ENCODE results near the gene LGALS4.
"Not testable (repeated sequence)": the region's sequence is repeated elsewhere in the genome, so short reads cannot be mapped to it uniquely, and the experiment has no call there.

LGALS4 gene, protein sequence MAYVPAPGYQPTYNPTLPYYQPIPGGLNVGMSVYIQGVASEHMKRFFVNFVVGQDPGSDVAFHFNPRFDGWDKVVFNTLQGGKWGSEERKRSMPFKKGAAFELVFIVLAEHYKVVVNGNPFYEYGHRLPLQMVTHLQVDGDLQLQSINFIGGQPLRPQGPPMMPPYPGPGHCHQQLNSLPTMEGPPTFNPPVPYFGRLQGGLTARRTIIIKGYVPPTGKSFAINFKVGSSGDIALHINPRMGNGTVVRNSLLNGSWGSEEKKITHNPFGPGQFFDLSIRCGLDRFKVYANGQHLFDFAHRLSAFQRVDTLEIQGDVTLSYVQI

DNA sequence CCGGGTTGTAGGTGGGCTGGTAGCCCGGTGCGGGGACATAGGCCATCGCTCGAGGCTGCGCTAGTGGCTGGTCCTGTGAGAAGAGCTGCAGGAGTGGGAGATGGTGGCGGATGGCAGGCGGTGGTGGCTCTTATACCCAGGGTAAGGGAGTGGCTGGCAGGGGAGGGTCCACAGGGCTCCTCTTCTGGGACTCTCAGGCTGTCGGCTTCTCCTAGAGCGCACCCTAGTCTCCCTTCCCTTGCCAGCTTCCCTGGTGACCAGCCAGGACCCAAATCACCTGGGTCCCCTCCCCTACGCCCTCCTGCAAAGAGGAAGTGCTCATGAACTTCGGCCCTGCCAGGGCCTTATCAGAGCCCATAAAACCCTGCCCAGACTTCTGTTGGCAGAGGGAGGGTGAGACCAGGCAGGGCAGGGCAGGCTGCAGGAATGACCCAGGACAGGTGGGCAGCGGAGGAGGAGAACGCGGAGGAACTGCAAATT lies at the start of gene LGALS4:
Gene LGALS4 (minus strand): TSS at position 105 of the 480 bp plus-strand sequence. CDS start 59 bp downstream, at position 46.
- H3K27ac ChIP-seq (ENCODE audit: low read depth, low read length) = no peak within 1 kb of the TSS
- H3K36me3 ChIP-seq (ENCODE audit: control insufficient read depth, insufficient read depth, low read length) = peaks cover 28% of the 10 kb centered on the region
- peak within 1 kb of the TSS; percentile 2 for H3K9ac ChIP-seq (ENCODE audit: low read length)
- H3K27me3 ChIP-seq (ENCODE audit: control insufficient read depth, insufficient read depth, low read length) = no peaks in the 10 kb centered on the region
- H3K4me3 ChIP-seq (ENCODE audit: low read length) = peak within 1 kb of the TSS; percentile 69
- H3K4me1 ChIP-seq (ENCODE audit: control insufficient read depth, insufficient read depth, low read length) = no peaks in the 10 kb centered on the region

DNA sequence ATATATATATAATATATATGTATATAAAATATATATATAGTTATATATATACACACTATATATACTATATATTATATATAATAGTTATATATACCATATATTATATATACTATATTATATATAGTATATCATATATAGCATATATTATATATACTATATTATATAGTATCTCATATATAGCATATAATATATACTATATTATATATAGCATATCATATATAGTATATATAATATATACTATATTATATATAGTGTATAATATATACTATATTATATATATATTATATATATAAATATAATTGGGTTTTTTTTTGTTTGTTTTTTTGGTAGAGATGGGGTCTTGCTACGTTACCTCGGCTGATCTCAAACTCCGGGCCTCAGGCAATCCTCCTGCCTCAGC lies 48.6 kb upstream of the LGALS4 start:
- H3K4me1 ChIP-seq (ENCODE audit: control insufficient read depth, insufficient read depth, low read length) = no peaks in the 10 kb centered on the region
- no peak overlapping the region for H3K27ac ChIP-seq (ENCODE audit: low read depth, low read length)
- no peak overlapping the region for H3K4me3 ChIP-seq (ENCODE audit: low read length)
- no peaks in the 10 kb centered on the region for H3K27me3 ChIP-seq (ENCODE audit: control insufficient read depth, insufficient read depth, low read length)
- no peaks in the 10 kb centered on the region for H3K36me3 ChIP-seq (ENCODE audit: control insufficient read depth, insufficient read depth, low read length)
- no peak overlapping the region for H3K9ac ChIP-seq (ENCODE audit: low read length)

DNA sequence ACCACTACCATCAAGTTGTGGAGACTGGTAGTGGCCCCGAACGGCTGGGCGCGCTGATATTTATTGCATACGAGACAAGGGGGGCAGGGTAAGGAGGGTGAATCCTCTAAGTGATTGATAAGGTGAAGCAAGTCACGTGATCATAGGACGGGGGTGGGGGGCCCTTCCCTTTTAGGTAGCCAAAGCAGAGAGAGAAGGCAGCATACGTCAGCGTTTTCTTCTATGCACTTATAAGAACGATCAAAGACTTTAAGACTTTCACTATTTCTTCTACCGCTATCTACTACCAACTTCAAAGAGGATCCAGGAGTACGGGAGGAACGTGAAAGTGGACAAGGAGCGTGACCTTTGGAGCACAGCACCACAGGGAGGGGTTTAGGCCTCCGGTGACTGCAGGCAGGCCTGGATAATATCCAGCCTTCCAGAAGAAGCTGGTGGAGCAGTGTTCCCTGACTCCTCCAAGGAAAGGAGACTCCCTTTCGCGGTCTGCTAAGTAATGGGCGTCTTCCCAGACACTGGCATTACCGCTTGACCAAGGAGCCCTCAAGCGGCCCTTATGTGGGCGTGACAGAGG lies 47.0 kb upstream of the LGALS4 start:
- not testable (repeated sequence) for H3K27me3 ChIP-seq (ENCODE audit: control insufficient read depth, insufficient read depth, low read length); H3K9ac ChIP-seq (ENCODE audit: low read length); H3K36me3 ChIP-seq (ENCODE audit: control insufficient read depth, insufficient read depth, low read length); H3K4me3 ChIP-seq (ENCODE audit: low read length); H3K4me1 ChIP-seq (ENCODE audit: control insufficient read depth, insufficient read depth, low read length); H3K27ac ChIP-seq (ENCODE audit: low read depth, low read length)

DNA sequence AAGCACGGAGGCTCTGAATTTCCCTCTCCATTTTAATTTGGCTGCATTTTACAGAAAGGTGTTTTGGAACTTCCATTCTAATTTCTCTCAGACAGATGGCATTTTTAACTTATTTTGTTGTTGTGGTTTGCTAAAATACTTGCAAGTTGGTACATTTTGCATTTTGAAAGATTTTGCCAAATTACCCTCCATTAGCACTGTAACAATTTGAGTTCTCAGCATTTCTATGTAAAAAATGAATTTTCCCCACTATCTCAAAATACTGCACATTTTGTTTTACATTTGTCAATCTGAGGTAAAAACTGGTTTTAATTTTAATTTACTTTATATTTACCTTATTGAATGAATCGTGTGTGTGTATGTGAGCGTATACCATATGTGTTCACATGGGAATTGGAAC lies 44.1 kb upstream of the LGALS4 start:
- Histone ChIP-seq H3K27me3 (ENCODE audit: control insufficient read depth, insufficient read depth, low read length) (no peaks in the 10 kb centered on the region), H3K9ac (ENCODE audit: low read length) (no peak overlapping the region), H3K36me3 (ENCODE audit: control insufficient read depth, insufficient read depth, low read length) (no peaks in the 10 kb centered on the region), H3K27ac (ENCODE audit: low read depth, low read length) (no peak overlapping the region), H3K4me3 (ENCODE audit: low read length) (no peak overlapping the region), H3K4me1 (ENCODE audit: control insufficient read depth, insufficient read depth, low read length) (no peaks in the 10 kb centered on the region)

DNA sequence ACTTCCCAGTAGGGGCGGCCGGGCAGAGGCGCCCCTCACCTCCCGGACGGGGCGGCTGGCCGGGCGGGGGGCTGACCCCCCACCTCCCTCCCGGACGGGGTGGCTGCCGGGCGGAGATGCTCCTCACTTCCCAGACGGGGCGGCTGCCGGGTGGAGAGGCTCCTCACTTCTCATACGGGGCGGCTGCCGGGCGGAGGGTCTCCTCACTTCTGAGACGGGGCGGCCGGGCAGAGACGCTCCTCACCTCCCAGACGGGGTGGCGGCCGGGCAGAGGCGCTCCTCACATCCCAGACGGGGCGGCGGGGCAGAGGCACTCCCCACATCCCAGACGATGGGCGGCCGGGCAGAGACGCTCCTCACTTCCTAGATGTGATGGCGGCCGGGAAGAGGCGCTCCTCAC lies 43.0 kb upstream of the LGALS4 start:
- H3K36me3 ChIP-seq (ENCODE audit: control insufficient read depth, insufficient read depth, low read length); H3K27ac ChIP-seq (ENCODE audit: low read depth, low read length); H3K9ac ChIP-seq (ENCODE audit: low read length); H3K4me1 ChIP-seq (ENCODE audit: control insufficient read depth, insufficient read depth, low read length); H3K4me3 ChIP-seq (ENCODE audit: low read length); H3K27me3 ChIP-seq (ENCODE audit: control insufficient read depth, insufficient read depth, low read length): not testable (repeated sequence)

DNA sequence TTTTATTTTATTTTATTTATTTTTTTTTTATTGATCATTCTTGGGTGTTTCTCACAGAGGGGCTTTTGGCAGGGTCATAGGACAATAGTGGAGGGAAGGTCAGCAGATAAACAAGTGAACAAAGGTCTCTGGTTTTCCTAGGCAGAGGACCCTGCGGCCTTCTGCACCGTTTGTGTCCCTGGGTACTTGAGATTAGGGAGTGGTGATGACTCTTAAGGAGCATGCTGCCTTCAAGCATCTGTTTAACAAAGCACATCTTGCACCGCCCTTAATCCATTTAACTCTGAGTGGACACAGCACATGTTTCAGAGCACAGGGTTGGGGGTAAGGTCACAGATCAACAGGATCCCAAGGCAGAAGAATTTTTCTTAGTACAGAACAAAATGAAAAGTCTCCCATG lies 42.2 kb upstream of the LGALS4 start:
- not testable (repeated sequence) for H3K9ac ChIP-seq (ENCODE audit: low read length); H3K27ac ChIP-seq (ENCODE audit: low read depth, low read length); H3K36me3 ChIP-seq (ENCODE audit: control insufficient read depth, insufficient read depth, low read length); H3K4me3 ChIP-seq (ENCODE audit: low read length); H3K27me3 ChIP-seq (ENCODE audit: control insufficient read depth, insufficient read depth, low read length)
- peaks cover 10% of the 10 kb centered on the region for H3K4me1 ChIP-seq (ENCODE audit: control insufficient read depth, insufficient read depth, low read length)

DNA sequence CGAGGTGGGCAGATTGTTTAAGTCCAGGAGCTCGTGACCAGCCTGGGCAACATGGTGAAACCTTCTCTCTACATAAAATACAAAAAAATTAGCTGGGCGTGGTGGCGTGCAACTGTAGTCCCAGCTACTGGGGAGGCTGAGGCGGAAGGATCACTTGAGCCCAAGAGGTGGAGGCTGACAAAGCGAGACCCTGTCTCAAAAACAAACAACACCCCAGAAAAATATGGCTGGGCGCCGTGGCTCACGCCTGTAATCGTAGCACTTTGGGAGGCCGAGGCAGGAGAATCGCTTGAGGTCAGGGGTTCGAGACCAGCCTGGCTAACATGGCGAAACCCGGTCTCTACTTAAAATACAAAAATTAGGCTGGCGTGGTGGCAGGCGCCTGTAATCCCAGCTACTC lies 40.5 kb upstream of the LGALS4 start:
- H3K9ac ChIP-seq (ENCODE audit: low read length) = no peak overlapping the region
- H3K36me3 ChIP-seq (ENCODE audit: control insufficient read depth, insufficient read depth, low read length) = no peaks in the 10 kb centered on the region
- no peaks in the 10 kb centered on the region for H3K27me3 ChIP-seq (ENCODE audit: control insufficient read depth, insufficient read depth, low read length)
- no peak overlapping the region for H3K4me3 ChIP-seq (ENCODE audit: low read length)
- H3K27ac ChIP-seq (ENCODE audit: low read depth, low read length) = no peak overlapping the region
- peaks cover 10% of the 10 kb centered on the region for H3K4me1 ChIP-seq (ENCODE audit: control insufficient read depth, insufficient read depth, low read length)

DNA sequence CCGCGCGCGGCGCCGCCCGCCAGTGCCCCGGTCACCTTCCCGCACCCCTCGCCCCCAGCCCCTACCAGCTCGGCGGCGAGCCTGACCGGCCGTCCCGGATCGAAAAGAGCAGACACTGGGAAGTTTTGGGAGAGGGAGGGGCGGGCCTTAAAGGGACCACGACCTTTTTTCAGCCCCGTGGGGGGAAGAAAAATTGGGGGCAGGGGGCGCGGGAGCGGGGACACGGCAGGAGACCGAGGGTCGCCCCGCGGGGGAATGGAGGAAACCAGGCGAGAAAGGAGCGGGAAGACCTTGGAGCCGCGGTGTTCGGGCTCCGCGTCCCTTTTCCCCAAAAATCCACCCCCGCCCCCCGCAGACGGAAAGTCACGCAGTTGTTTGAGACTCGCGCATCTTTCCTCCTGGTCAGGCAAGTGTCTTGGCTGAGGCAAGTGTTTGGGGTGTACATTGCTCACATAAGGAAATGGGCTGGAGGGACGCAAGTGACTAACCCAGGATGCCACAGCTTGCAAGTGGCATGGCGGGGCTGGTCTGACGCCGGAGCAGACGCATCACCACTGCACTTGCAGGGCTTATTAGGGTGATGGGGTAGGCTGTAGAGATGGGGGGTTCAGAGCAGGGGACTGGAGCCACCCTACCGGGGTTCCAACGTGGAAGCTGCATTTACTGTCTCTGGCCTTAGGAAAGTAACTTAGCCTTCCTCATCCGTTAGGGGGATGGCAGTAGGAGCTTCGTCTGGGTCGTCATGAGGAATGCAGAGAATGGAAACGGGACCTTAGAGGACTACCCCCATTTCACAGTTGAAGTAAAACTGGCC lies 39.7 kb upstream of the LGALS4 start:
- peak overlapping the region; percentile 88 for H3K9ac ChIP-seq (ENCODE audit: low read length)
- H3K27me3 ChIP-seq (ENCODE audit: control insufficient read depth, insufficient read depth, low read length) = no peaks in the 10 kb centered on the region
- peak overlapping the region; percentile 90 for H3K4me3 ChIP-seq (ENCODE audit: low read length)
- peaks cover 11% of the 10 kb centered on the region for H3K4me1 ChIP-seq (ENCODE audit: control insufficient read depth, insufficient read depth, low read length)
- H3K27ac ChIP-seq (ENCODE audit: low read depth, low read length) = peak overlapping the region; percentile 98
- H3K36me3 ChIP-seq (ENCODE audit: control insufficient read depth, insufficient read depth, low read length) = peaks cover 4% of the 10 kb centered on the region

DNA sequence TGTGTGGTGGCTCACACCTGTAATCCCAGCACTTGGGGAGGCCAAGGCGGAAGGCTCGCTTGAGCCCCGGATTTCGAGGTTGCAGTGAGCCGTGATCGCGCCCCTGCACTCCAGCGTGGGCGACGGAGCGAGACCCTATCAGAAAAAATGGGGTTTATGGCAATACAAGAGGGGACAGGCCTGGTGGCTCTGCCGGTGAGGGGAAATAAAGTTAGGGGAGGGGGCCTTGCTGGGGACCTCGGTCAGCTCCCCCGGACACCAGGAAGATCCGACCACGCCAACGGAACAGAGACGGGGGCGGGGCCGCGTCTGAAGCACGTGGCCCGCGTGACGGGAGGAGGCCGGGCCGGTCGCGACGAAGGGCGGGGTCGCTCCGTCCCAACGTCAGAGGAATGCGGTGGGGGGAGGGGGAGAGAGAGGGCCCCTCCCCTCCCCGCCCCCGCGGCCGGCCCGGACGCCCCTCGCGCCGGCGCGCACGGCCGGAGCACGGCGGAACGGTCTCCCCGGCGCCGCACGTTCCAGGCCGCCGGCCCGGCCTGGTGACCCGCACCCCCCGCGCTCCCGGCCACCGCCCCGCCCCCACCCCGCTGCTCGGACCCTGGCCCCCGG lies 39.0 kb upstream of the LGALS4 start:
- H3K4me1 ChIP-seq (ENCODE audit: control insufficient read depth, insufficient read depth, low read length) = peaks cover 14% of the 10 kb centered on the region
- peak overlapping the region; percentile 90 for H3K4me3 ChIP-seq (ENCODE audit: low read length)
- peak overlapping the region; percentile 88 for H3K9ac ChIP-seq (ENCODE audit: low read length)
- H3K36me3 ChIP-seq (ENCODE audit: control insufficient read depth, insufficient read depth, low read length) = peaks cover 11% of the 10 kb centered on the region
- peak overlapping the region; percentile 98 for H3K27ac ChIP-seq (ENCODE audit: low read depth, low read length)
- H3K27me3 ChIP-seq (ENCODE audit: control insufficient read depth, insufficient read depth, low read length) = no peaks in the 10 kb centered on the region

DNA sequence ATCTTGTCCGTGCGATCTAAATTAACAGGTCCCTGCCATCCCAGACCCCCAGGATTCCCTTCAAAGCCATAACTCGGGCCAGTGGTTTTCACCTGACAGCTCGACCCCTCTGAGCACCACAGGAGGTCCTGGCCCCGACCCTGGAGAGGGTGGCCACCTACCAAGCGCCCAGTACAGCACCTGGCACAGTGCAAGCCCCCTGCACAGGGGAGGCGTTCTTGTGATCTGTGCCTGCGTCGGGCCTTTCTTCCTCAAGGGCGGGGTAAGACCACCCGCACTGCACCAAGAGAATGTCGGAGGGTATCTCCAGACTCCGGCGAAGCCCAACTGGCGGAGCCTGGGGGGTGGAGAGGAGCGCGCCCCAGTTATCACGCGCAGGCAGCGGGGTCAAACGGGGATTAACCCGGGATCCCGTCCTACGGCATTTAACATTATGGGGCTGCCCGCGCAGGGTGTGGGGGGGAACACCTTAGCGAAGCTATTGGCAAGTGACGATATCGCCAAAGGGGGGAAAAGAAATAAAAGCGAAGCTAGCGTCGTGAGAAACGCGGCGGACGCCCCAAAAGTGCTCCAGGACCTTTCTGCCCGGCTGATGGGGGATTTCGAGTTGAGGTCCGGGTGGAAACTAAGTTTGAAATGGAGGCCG lies 38.4 kb upstream of the LGALS4 start:
- Histone ChIP-seq H3K9ac (ENCODE audit: low read length) (peak overlapping the region; percentile 53), H3K27ac (ENCODE audit: low read depth, low read length) (peak overlapping the region; percentile 98), H3K4me1 (ENCODE audit: control insufficient read depth, insufficient read depth, low read length) (peaks cover 14% of the 10 kb centered on the region), H3K27me3 (ENCODE audit: control insufficient read depth, insufficient read depth, low read length) (no peaks in the 10 kb centered on the region), H3K36me3 (ENCODE audit: control insufficient read depth, insufficient read depth, low read length) (peaks cover 16% of the 10 kb centered on the region), H3K4me3 (ENCODE audit: low read length) (peak overlapping the region; percentile 75)

DNA sequence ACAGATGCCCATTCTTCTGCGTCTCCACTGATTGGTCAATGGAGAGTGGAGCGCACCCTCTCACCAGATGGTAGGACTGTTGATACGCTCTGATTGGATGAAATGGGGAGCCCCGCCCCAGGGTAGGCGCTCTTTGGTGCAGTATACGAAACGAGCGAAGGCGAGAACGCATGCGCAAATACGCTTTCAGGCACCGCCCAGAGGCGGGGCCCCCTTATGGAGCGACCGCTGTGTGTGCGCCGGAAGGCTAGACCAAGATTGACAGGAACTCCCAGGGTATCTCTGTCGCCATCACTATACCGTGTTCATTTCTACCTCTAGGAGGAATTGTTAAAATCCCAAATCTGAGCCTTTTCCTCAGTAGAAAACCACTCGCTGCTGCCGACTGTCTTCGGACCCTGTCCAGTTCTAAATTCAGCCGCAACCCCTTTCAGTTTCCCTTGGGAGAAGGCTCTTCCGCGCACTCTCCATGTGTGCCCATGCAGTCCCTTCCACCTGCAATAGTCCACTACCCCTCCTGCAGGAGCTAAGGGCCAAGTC lies 37.8 kb upstream of the LGALS4 start:
- peak overlapping the region; percentile 53 for H3K9ac ChIP-seq (ENCODE audit: low read length)
- H3K4me1 ChIP-seq (ENCODE audit: control insufficient read depth, insufficient read depth, low read length) = peaks cover 14% of the 10 kb centered on the region
- H3K27me3 ChIP-seq (ENCODE audit: control insufficient read depth, insufficient read depth, low read length) = no peaks in the 10 kb centered on the region
- peak overlapping the region; percentile 98 for H3K27ac ChIP-seq (ENCODE audit: low read depth, low read length)
- peak overlapping the region; percentile 75 for H3K4me3 ChIP-seq (ENCODE audit: low read length)
- peaks cover 22% of the 10 kb centered on the region for H3K36me3 ChIP-seq (ENCODE audit: control insufficient read depth, insufficient read depth, low read length)
